Central memory CD8-positive, alpha-beta T cell (primary cell): ENCODE results near the gene MAST3.

Experiments
- ATAC-seq: fragments of 150-1000 bp; cut with Tn5 transposase; replicated peaks from 2 replicates; pipeline ENCODE4 v1.10.0; 2022; ENCODE audit warnings: mild to moderate bottlenecking, moderate FRiP score, moderate number of reproducible peaks; ENCODE audit not compliant: poor library complexity, severe bottlenecking; ENCODE audit errors: extremely low read depth
- DNase-seq, 2 donors: peaks; one replicate each; pipeline ENCODE4 v3.0.0; 2021; ENCODE audit warnings: low spot score in 2 of 2
- H3K27ac Mint-ChIP-seq: one replicate; pipeline ENCODE4 v1.8.0; 2022; ENCODE audit warnings: low read depth, mild to moderate bottlenecking, moderate library complexity, mixed read lengths
- H3K27me3 Mint-ChIP-seq: one replicate; pipeline ENCODE4 v1.8.0; 2022; ENCODE audit warnings: mixed read lengths
- H3K36me3 Mint-ChIP-seq: one replicate; pipeline ENCODE4 v1.8.0; 2022; ENCODE audit warnings: mild to moderate bottlenecking, moderate library complexity, mixed read lengths; ENCODE audit not compliant: insufficient read depth
- H3K4me1 Mint-ChIP-seq: one replicate; pipeline ENCODE4 v1.8.0; 2022; ENCODE audit warnings: mixed read lengths
- H3K4me3 Mint-ChIP-seq: one replicate; pipeline ENCODE4 v1.8.0; 2022; ENCODE audit warnings: mild to moderate bottlenecking, moderate library complexity, mixed read lengths
- H3K9me3 Mint-ChIP-seq: one replicate; pipeline ENCODE4 v1.8.0; 2022; ENCODE audit warnings: mixed read lengths

Gene MAST3

DNA sequence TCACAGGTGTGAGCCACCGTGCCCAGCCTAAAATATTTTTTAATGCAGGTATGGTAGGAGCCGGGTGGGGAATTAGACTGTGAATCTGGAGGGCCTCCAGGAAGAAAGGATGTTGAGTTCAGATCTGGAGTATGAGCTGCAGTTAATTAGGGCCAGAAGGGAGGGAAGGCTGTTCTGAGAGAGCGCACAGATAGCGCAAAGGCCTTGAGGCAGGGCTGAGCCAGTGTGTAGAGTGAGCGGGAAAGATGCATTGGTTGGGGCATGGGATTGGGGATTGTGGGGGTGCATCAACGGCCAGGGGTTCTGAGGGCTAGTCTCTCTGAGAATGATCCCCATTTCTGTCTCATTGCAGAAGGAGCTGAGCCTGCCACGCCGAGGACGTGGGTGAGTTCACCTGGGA, 9.7 kb downstream of the MAST3 start:
- Mint-ChIP-seq H3K9me3 (no peaks in the 10 kb centered on the region), H3K4me3 (no peak overlapping the region), H3K27me3 (no peaks in the 10 kb centered on the region), H3K4me1 (peaks cover 10% of the 10 kb centered on the region), H3K36me3 (peaks cover 3% of the 10 kb centered on the region), H3K27ac (no peak overlapping the region)
- DNase-seq (no peak), ATAC-seq (no peak)

GRCh38 chr19:18108897-18109296, 11.3 kb downstream of the MAST3 start:
- Mint-ChIP-seq H3K4me3 (peak overlapping the region; percentile 80), H3K4me1 (peaks cover 10% of the 10 kb centered on the region), H3K27me3 (no peaks in the 10 kb centered on the region), H3K27ac (peak overlapping the region; percentile 85), H3K36me3 (peaks cover 2% of the 10 kb centered on the region), H3K9me3 (no peaks in the 10 kb centered on the region)
- ATAC-seq (no peak), DNase-seq (no peak)

- Mint-ChIP-seq H3K4me1 (peaks cover 10% of the 10 kb centered on the region), H3K36me3 (peaks cover 3% of the 10 kb centered on the region), H3K4me3 (peak overlapping the region; percentile 80), H3K27me3 (no peaks in the 10 kb centered on the region), H3K27ac (peak overlapping the region; percentile 85), H3K9me3 (no peaks in the 10 kb centered on the region)
- no peak for ATAC-seq
- DNase-seq = no peak
Observed at GRCh38 chr19:18109341-18109732, 11.8 kb downstream of the MAST3 start.

- peak overlapping the region; percentile 85 for H3K27ac Mint-ChIP-seq
- H3K27me3 Mint-ChIP-seq = no peaks in the 10 kb centered on the region
- H3K4me3 Mint-ChIP-seq = peak overlapping the region; percentile 80
- DNase-seq (no peak), ATAC-seq (peak; percentile 52)
- no peaks in the 10 kb centered on the region for H3K9me3 Mint-ChIP-seq
- peaks cover 10% of the 10 kb centered on the region for H3K4me1 Mint-ChIP-seq
- peaks cover 3% of the 10 kb centered on the region for H3K36me3 Mint-ChIP-seq
Observed at GRCh38 chr19:18109733-18110608, 12.4 kb downstream of the MAST3 start.

- Mint-ChIP-seq H3K4me3 (peak overlapping the region; percentile 80), H3K9me3 (no peaks in the 10 kb centered on the region), H3K36me3 (peaks cover 3% of the 10 kb centered on the region), H3K27me3 (no peaks in the 10 kb centered on the region), H3K27ac (no peak overlapping the region), H3K4me1 (peaks cover 10% of the 10 kb centered on the region)
- no peak for DNase-seq
- ATAC-seq = no peak
Observed at GRCh38 chr19:18110609-18111232, 13.1 kb downstream of the MAST3 start.

DNA sequence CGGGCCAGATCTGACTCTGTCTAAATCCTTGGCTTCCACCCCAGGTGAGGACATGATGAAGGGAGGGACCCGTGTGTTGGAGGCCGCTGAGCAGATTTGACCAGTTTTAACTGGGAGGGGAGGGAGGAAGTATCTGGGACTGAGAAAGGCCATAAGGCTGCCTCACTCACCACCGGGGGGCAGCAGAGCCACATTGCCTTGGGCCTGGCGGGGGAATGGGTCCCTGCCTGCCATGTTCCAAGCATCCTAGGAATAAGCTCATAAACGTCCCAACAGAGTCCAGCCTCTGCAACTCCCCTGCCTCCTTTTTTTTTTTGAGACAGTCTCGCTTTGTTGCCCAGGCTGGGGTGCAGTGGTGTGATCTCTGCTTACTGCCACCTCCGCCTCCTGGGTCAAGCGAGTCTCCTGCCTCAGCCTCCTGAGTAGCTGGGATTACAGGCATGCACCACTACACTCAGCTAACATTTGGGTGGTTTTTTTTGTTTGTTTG, 15.5 kb downstream of the MAST3 start:
- DNase-seq (peak; percentile 53 to 62), ATAC-seq (no peak)
- H3K27ac Mint-ChIP-seq = no peak overlapping the region
- no peaks in the 10 kb centered on the region for H3K9me3 Mint-ChIP-seq
- H3K4me1 Mint-ChIP-seq = peaks cover 19% of the 10 kb centered on the region
- H3K36me3 Mint-ChIP-seq = peaks cover 3% of the 10 kb centered on the region
- H3K4me3 Mint-ChIP-seq = no peak overlapping the region
- H3K27me3 Mint-ChIP-seq = no peaks in the 10 kb centered on the region

DNA sequence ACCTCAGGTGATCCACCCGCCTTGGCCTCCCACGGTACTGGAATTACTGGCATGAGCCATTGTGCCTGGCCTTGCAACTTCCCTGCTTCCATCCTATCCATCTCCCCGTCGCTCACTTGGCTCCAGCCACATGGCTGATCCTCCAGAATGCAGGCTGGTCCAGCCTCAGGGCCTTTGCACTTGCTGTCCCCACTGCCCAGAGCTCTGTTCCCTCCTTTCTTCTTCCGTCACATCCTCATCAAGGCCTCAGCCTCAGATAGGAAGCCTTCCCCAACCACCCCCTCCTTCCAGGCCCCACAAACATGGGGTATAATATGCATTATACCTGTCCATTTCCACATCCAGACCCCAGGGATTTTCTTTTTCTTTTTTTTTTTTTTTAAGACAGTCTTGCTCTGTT, 16.2 kb downstream of the MAST3 start:
- no peaks in the 10 kb centered on the region for H3K9me3 Mint-ChIP-seq

GRCh38 chr19:18114483-18114882, 16.9 kb downstream of the MAST3 start:
- H3K36me3 Mint-ChIP-seq = peaks cover 7% of the 10 kb centered on the region
- no peak overlapping the region for H3K27ac Mint-ChIP-seq
- no peaks in the 10 kb centered on the region for H3K27me3 Mint-ChIP-seq
- DNase-seq (no peak), ATAC-seq (no peak)
- H3K9me3 Mint-ChIP-seq = no peaks in the 10 kb centered on the region
- H3K4me1 Mint-ChIP-seq = peaks cover 20% of the 10 kb centered on the region
- no peak overlapping the region for H3K4me3 Mint-ChIP-seq

More for the DNA sequence above, 16.2 kb downstream of the MAST3 start:
- Mint-ChIP-seq H3K4me3 (no peak overlapping the region), H3K4me1 (peaks cover 20% of the 10 kb centered on the region), H3K36me3 (peaks cover 4% of the 10 kb centered on the region), H3K27ac (no peak overlapping the region), H3K27me3 (no peaks in the 10 kb centered on the region)
- DNase-seq (no peak), ATAC-seq (no peak)

- no peak for DNase-seq
- peaks cover 28% of the 10 kb centered on the region for H3K4me1 Mint-ChIP-seq
- peaks cover 17% of the 10 kb centered on the region for H3K36me3 Mint-ChIP-seq
- ATAC-seq = no peak
- H3K27me3 Mint-ChIP-seq = no peaks in the 10 kb centered on the region
- no peaks in the 10 kb centered on the region for H3K9me3 Mint-ChIP-seq
- peak overlapping the region; percentile 91 for H3K4me3 Mint-ChIP-seq
- H3K27ac Mint-ChIP-seq = peak overlapping the region; percentile 92
Observed at GRCh38 chr19:18117364-18117691, 19.8 kb downstream of the MAST3 start.

DNA sequence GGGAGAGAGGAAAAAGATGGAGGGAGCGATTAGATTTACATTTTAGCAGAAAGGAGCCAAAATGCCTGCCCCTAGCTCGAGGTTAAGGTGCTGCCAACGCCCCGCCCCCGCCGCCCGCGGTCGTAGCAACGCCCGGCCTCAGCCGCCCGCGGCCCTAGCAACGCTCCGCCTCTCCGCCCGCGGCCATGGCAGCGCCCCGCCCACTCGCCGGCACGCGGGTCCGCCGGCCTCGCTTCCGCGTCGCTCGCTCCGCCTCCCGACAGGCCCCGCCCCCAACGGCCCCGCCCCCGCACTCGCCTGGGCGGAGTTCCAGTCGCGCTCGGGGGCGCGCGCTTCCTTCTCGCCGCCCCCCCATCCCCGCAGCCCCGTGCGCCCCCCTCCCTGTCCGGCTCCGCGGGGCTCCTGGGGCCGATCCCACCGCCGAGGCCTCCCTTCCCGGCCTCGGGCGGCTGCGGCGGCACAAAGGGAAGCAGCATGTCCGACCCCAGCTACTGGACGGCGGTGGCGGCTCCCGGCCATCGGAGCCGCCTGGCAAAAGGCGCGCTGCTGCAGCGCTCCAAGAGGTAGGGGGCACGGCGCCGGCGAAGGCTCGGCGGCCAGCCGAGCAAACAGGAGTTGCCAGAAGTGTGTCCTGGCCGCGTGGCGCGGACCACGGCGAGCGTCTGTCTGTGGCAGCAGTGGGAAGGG, 20.3 kb downstream of the MAST3 start:
- peaks cover 28% of the 10 kb centered on the region for H3K4me1 Mint-ChIP-seq
- no peaks in the 10 kb centered on the region for H3K9me3 Mint-ChIP-seq
- no peaks in the 10 kb centered on the region for H3K27me3 Mint-ChIP-seq
- peaks cover 20% of the 10 kb centered on the region for H3K36me3 Mint-ChIP-seq
- ATAC-seq (peak; percentile 72), DNase-seq (peak; percentile 93 to 95)
- H3K4me3 Mint-ChIP-seq = peak overlapping the region; percentile 91
- H3K27ac Mint-ChIP-seq = peak overlapping the region; percentile 99

- H3K27ac Mint-ChIP-seq = peak overlapping the region; percentile 99
- H3K4me3 Mint-ChIP-seq = peak overlapping the region; percentile 91
- H3K9me3 Mint-ChIP-seq = no peaks in the 10 kb centered on the region
- no peak for ATAC-seq
- no peak for DNase-seq
- peaks cover 25% of the 10 kb centered on the region for H3K36me3 Mint-ChIP-seq
- peaks cover 28% of the 10 kb centered on the region for H3K4me1 Mint-ChIP-seq
- H3K27me3 Mint-ChIP-seq = no peaks in the 10 kb centered on the region
Observed at GRCh38 chr19:18118420-18119012, 20.9 kb downstream of the MAST3 start.

DNA sequence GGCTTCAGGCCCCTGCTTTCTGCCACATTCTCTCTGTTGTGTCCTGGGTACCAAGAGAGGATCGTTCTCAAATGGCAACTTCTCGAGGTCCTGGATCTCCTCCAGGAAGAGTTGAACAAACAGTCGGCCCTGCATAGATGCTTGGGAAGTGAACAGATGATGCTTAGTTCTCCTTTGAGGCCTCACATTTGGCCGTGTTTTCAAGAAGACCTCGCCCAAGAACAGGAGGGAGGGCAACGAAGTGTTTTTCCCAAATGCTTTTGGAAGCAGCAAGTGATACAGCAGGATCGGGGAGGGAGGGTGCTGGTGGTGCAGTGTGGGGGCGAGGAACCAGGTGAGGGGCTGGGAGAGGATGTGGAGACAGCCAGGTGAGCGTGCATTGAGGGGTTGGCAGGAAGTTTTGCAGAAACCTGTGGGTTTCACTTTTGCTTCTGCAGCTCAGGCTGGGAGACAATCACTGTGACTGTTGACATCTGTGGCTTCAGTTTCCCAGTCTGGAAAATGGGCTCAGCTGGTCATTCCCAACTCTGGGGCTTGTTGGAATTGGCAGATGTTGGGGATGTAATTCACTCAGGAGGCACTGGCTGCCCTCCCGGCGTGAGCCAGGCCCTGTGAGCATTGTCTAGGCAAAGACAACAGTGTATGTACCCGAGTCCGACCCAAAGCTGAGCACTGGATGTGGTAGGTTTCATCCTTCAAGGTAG, 21.6 kb downstream of the MAST3 start:
- Mint-ChIP-seq H3K36me3 (peaks cover 27% of the 10 kb centered on the region), H3K27me3 (no peaks in the 10 kb centered on the region), H3K4me3 (peak overlapping the region; percentile 91), H3K27ac (peak overlapping the region; percentile 99), H3K9me3 (no peaks in the 10 kb centered on the region), H3K4me1 (peaks cover 28% of the 10 kb centered on the region)
- ATAC-seq = peak; percentile 61
- DNase-seq = peak in 1 of 2 donors; percentile 40
